A673 (cell line): Measurements from ENCODE around the gene SLIT2. TPM values are rescaled to one million over a fixed set of nuclear protein-coding genes. Genes with fewer than 3 reads are reported as not detected.

Experiments used
- BruUV-seq: library from RNA; stranded (reverse); fragments of 400-500 nt; replicated peaks from 2 replicates; lab custom pipeline; 2021; lab: Mats Ljungman, UMichigan
- CTCF ChIA-PET: fragments of 300-600 bp; sonication (Branson Sonifier 250); formaldehyde crosslinking; loops from one replicate; lab custom pipeline; 2022; ENCODE audit warnings: antibody characterized with exemption; lab: Charles Lee
- POLR2A ChIA-PET: fragments of 300-600 bp; sonication (Branson Sonifier 250); formaldehyde crosslinking; loops from one replicate; lab custom pipeline; 2022; ENCODE audit warnings: antibody characterized with exemption; ENCODE audit not compliant: low non-redundant PET; lab: Charles Lee
- DNase-seq: peaks from one replicate; pipeline ENCODE4 v3.0.0-alpha.2; 2015; ENCODE audit warnings: low spot score
- H3K27ac ChIP-seq: fragments of 200-600 bp; sonication (generic); 2 replicates; pipeline ENCODE4 v1.5.1; 2016; ENCODE audit warnings: mixed run types, low read depth, mild to moderate bottlenecking, mixed read lengths, antibody characterized with exemption, low read length; ENCODE audit not compliant: poor library complexity, severe bottlenecking
- H3K27me3 ChIP-seq: fragments of 200-600 bp; sonication (generic); replicated peaks from 2 replicates; pipeline ENCODE4 v1.6.1; 2017; ENCODE audit warnings: mixed run types, low read depth, mild to moderate bottlenecking, mixed read lengths, antibody characterized with exemption, low read length; ENCODE audit not compliant: insufficient read depth, poor library complexity
- H3K36me3 ChIP-seq: fragments of 200-600 bp; sonication (generic); 2 replicates; pipeline ENCODE4 v1.6.1; 2016; ENCODE audit warnings: mixed run types, mild to moderate bottlenecking, mixed read lengths, antibody characterized with exemption, low read length; ENCODE audit not compliant: insufficient read depth, poor library complexity, severe bottlenecking
- H3K4me1 ChIP-seq: fragments of 200-600 bp; sonication (generic); 2 replicates; pipeline ENCODE4 v1.6.1; 2017; ENCODE audit warnings: mixed run types, mild to moderate bottlenecking, mixed read lengths, antibody characterized with exemption, low read length; ENCODE audit not compliant: insufficient read depth, poor library complexity, severe bottlenecking
- H3K4me3 ChIP-seq: fragments of 200-600 bp; sonication (generic); 2 replicates; pipeline ENCODE4 v1.5.1; 2016; ENCODE audit warnings: low read depth, mixed run types, mild to moderate bottlenecking, mixed read lengths, low read length; ENCODE audit not compliant: poor library complexity, severe bottlenecking
- H3K9me3 ChIP-seq: fragments of 200-600 bp; sonication (generic); 2 replicates; pipeline ENCODE4 v1.6.1; 2016; ENCODE audit warnings: mixed run types, low read depth, mild to moderate bottlenecking, mixed read lengths, antibody characterized with exemption, low read length; ENCODE audit not compliant: poor library complexity, severe bottlenecking
- EZH2 ChIP-seq: fragments of 200-600 bp; sonication (generic); IDR thresholded peaks from 2 replicates; pipeline ENCODE4 v1.6.1; 2017; ENCODE audit warnings: borderline replicate concordance, low read depth, mild to moderate bottlenecking, mixed read lengths, antibody characterized with exemption, low read length; ENCODE audit not compliant: poor library complexity, severe bottlenecking
- intact Hi-C: fragments of 100-400 bp; cut with micrococcal nuclease; formaldehyde crosslinking; loops from one replicate; pipeline ENCODE4 v1.10.0; 2022; ENCODE audit not compliant: unreplicated experiment
- total RNA-seq: library from RNA; stranded (reverse); gene quantifications from 2 replicates; pipeline ENCODE4 v1.2.3, GENCODE V29; 2021
- TF ChIP-seq, protein P1 (sequence below): fragments of 300-800, 200-600 bp; sonication (generic); conservative IDR thresholded peaks from 2 replicates; pipeline ENCODE4 v1.5.1; 2017; ENCODE audit warnings: low read depth, mild to moderate bottlenecking, antibody characterized with exemption, low read length, moderate library complexity, mixed read lengths

The SLIT2 gene
- total RNA-seq, 1 experiment from 2014 or later, result 70.6 TPM

GRCh38 chr4:20248155-20248558 lies 3.5 kb upstream of the SLIT2 start:
- ChIA-PET POLR2A (interaction anchor here (0.8 kb wide), 1 partner anchor 374 kb away, joined by 3 read pairs; no protein-coding TSS in a partner anchor), CTCF (interaction anchor here (0.5 to 1.1 kb wide), 5 partner anchors 23 to 1023 kb away, joined by 3 to 6 read pairs (median 3); no protein-coding TSS in a partner anchor)
- Histone ChIP-seq H3K36me3 (no peaks in the 10 kb centered on the region), H3K9me3 (no peaks in the 10 kb centered on the region), H3K27ac (no peak overlapping the region), H3K27me3 (no peaks in the 10 kb centered on the region), H3K4me3 (no peak overlapping the region), H3K4me1 (peaks cover 32% of the 10 kb centered on the region)
- intact Hi-C loops, result loop anchor here (1.0 to 5.0 kb wide), 2 partner anchors 266 to 939 kb away; no protein-coding TSS in a partner anchor
- DNase-seq, result peak; percentile 89
- TF ChIP-seq, protein P1, sequence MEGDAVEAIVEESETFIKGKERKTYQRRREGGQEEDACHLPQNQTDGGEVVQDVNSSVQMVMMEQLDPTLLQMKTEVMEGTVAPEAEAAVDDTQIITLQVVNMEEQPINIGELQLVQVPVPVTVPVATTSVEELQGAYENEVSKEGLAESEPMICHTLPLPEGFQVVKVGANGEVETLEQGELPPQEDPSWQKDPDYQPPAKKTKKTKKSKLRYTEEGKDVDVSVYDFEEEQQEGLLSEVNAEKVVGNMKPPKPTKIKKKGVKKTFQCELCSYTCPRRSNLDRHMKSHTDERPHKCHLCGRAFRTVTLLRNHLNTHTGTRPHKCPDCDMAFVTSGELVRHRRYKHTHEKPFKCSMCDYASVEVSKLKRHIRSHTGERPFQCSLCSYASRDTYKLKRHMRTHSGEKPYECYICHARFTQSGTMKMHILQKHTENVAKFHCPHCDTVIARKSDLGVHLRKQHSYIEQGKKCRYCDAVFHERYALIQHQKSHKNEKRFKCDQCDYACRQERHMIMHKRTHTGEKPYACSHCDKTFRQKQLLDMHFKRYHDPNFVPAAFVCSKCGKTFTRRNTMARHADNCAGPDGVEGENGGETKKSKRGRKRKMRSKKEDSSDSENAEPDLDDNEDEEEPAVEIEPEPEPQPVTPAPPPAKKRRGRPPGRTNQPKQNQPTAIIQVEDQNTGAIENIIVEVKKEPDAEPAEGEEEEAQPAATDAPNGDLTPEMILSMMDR, result peak; percentile 84
- TF ChIP-seq EZH2, result no peak
- BruUV-seq, result no TSS peak

DNA sequence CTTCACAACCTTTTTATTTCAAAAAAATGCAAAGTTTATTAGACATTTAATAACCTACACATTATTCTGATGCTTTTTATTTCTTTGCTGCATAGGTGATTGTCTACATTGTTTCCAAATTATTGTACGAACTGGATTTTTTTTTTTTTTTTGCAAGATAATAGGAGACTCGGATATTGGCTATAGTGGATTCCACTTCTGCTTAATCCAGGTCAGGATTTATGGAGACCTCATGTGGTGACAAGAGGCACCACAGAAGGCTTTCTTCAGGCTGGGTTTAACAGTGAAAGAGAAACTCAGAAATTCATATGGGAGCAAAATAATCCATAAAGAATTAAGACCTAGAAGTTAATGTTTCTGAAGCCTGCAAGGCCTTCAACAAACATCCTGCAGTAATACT lies 2.4 kb upstream of the SLIT2 start:
- no peaks in the 10 kb centered on the region for H3K9me3 ChIP-seq
- H3K4me3 ChIP-seq, result no peak overlapping the region
- no peaks in the 10 kb centered on the region for H3K27me3 ChIP-seq
- H3K4me1 ChIP-seq, result peaks cover 32% of the 10 kb centered on the region
- H3K36me3 ChIP-seq, result no peaks in the 10 kb centered on the region
- TF ChIP-seq EZH2, result no peak
- TF ChIP-seq, protein P1, result peak; percentile 57
- peak; percentile 58 for DNase-seq
- no TSS peak for BruUV-seq
- intact Hi-C loops, result loop anchor here (5.0 kb wide), 1 partner anchor 267 kb away; no protein-coding TSS in a partner anchor
- H3K27ac ChIP-seq, result no peak overlapping the region
- POLR2A ChIA-PET, result no interaction called here
- CTCF ChIA-PET, result no interaction called here

GRCh38 chr4:20251031-20251795 lies 492 bp upstream of the SLIT2 start:
- peak overlapping the region; percentile 80 for H3K4me3 ChIP-seq
- H3K4me1 ChIP-seq, result peaks cover 33% of the 10 kb centered on the region
- no peaks in the 10 kb centered on the region for H3K27me3 ChIP-seq
- DNase-seq, result no peak
- H3K27ac ChIP-seq, result no peak overlapping the region
- no TSS peak for BruUV-seq
- H3K9me3 ChIP-seq, result no peaks in the 10 kb centered on the region
- ChIA-PET CTCF (interaction anchor here (0.6 kb wide), 2 partner anchors 157 to 288 kb away, joined by 3 to 8 read pairs; no protein-coding TSS in a partner anchor), POLR2A (interaction anchor here (0.5 kb wide), 1 partner anchor 280 kb away, joined by 3 read pairs; no protein-coding TSS in a partner anchor)
- no peak for TF ChIP-seq EZH2
- TF ChIP-seq, protein P1, result no peak
- no peaks in the 10 kb centered on the region for H3K36me3 ChIP-seq
- intact Hi-C loops, result loop anchor here (5.0 kb wide), 6 partner anchors 176 to 1564 kb away; no protein-coding TSS in a partner anchor
